ENCODE data around the gene PAK1. TPM values are rescaled to one million over a fixed set of nuclear protein-coding genes. Genes with fewer than 3 reads are reported as not detected.

The PAK1 gene
- polyA plus RNA-seq, 4 donors: 35.0 to 64.0 (median 55.2) TPM

GRCh38 chr11:77454867-77455655 is 18.8 kb downstream of the PAK1 start:
- Histone ChIP-seq H3K9me3 (ENCODE audit: control insufficient read depth in 2 of 2, insufficient read depth in 1 of 2, low read depth in 1 of 2, low read length in 1 of 2) (no peaks in the 10 kb centered on the region), H3K36me3 (ENCODE audit: control insufficient read depth in 3 of 3, insufficient read depth in 2 of 3, low read depth in 1 of 3, low read length in 3 of 3) (peaks cover 0 to 7% (median 0%) of the 10 kb centered on the region in 3 donors), H3K27ac (ENCODE audit: low read depth in 1 of 3, low read length in 2 of 3) (no peak overlapping the region), H3K27me3 (ENCODE audit: control insufficient read depth in 3 of 3, insufficient read depth in 3 of 3, low read length in 3 of 3) (no peaks in the 10 kb centered on the region), H3K4me1 (ENCODE audit: control insufficient read depth in 3 of 3, insufficient read depth in 2 of 3, low read depth in 1 of 3, low read length in 2 of 3) (peaks cover 0 to 19% (median 0%) of the 10 kb centered on the region in 3 donors), H3K4me3 (ENCODE audit: low read depth in 1 of 3, low read length in 3 of 3) (no peak overlapping the region)
- FAIRE-seq: no peak
- WGBS, 3 donors: 15 to 29% (median 19%) methylated on average over 4 of the region's 4 CpGs
- no peak for DNase-seq

- Histone ChIP-seq H3K27ac (ENCODE audit: low read depth in 1 of 3, low read length in 2 of 3) (no peak overlapping the region), H3K27me3 (ENCODE audit: control insufficient read depth in 3 of 3, insufficient read depth in 3 of 3, low read length in 3 of 3) (no peaks in the 10 kb centered on the region), H3K9me3 (ENCODE audit: control insufficient read depth in 2 of 2, insufficient read depth in 1 of 2, low read depth in 1 of 2, low read length in 1 of 2) (no peaks in the 10 kb centered on the region), H3K4me3 (ENCODE audit: low read depth in 1 of 3, low read length in 3 of 3) (no peak overlapping the region), H3K36me3 (ENCODE audit: control insufficient read depth in 3 of 3, insufficient read depth in 2 of 3, low read depth in 1 of 3, low read length in 3 of 3) (peaks cover 0 to 7% (median 0%) of the 10 kb centered on the region in 3 donors), H3K4me1 (ENCODE audit: control insufficient read depth in 3 of 3, insufficient read depth in 2 of 3, low read depth in 1 of 3, low read length in 2 of 3) (peaks cover 3 to 12% (median 4%) of the 10 kb centered on the region in 3 donors)
- WGBS, 3 donors: 71 to 93% (median 83%) methylated on average over 1 of the region's 1 CpG
- DNase-seq (no peak), FAIRE-seq (no peak)
Observed at GRCh38 chr11:77450227-77450626, 23.7 kb downstream of the PAK1 start.

- Histone ChIP-seq H3K27me3 (ENCODE audit: control insufficient read depth in 3 of 3, insufficient read depth in 3 of 3, low read length in 3 of 3) (no peaks in the 10 kb centered on the region), H3K36me3 (ENCODE audit: control insufficient read depth in 3 of 3, insufficient read depth in 2 of 3, low read depth in 1 of 3, low read length in 3 of 3) (peaks cover 0 to 7% (median 0%) of the 10 kb centered on the region in 3 donors), H3K4me1 (ENCODE audit: control insufficient read depth in 3 of 3, insufficient read depth in 2 of 3, low read depth in 1 of 3, low read length in 2 of 3) (peaks cover 3 to 14% (median 6%) of the 10 kb centered on the region in 3 donors), H3K4me3 (ENCODE audit: low read depth in 1 of 3, low read length in 3 of 3) (no peak overlapping the region), H3K9me3 (ENCODE audit: control insufficient read depth in 2 of 2, insufficient read depth in 1 of 2, low read depth in 1 of 2, low read length in 1 of 2) (no peaks in the 10 kb centered on the region), H3K27ac (ENCODE audit: low read depth in 1 of 3, low read length in 2 of 3) (no peak overlapping the region)
- FAIRE-seq (no peak), DNase-seq (no peak)
- WGBS, 3 donors: 67 to 92% (median 89%) methylated on average over 1 of the region's 1 CpG
Observed at GRCh38 chr11:77449784-77450183, 24.1 kb downstream of the PAK1 start.

GRCh38 chr11:77449060-77449521 is 24.8 kb downstream of the PAK1 start:
- Histone ChIP-seq H3K4me3 (ENCODE audit: low read depth in 1 of 3, low read length in 3 of 3) (no peak overlapping the region), H3K27me3 (ENCODE audit: control insufficient read depth in 3 of 3, insufficient read depth in 3 of 3, low read length in 3 of 3) (no peaks in the 10 kb centered on the region), H3K27ac (ENCODE audit: low read depth in 1 of 3, low read length in 2 of 3) (peak overlapping the region in 1 of 3 donors; percentile 32), H3K9me3 (ENCODE audit: control insufficient read depth in 2 of 2, insufficient read depth in 1 of 2, low read depth in 1 of 2, low read length in 1 of 2) (no peaks in the 10 kb centered on the region), H3K4me1 (ENCODE audit: control insufficient read depth in 3 of 3, insufficient read depth in 2 of 3, low read depth in 1 of 3, low read length in 2 of 3) (peaks cover 3 to 14% (median 6%) of the 10 kb centered on the region in 3 donors), H3K36me3 (ENCODE audit: control insufficient read depth in 3 of 3, insufficient read depth in 2 of 3, low read depth in 1 of 3, low read length in 3 of 3) (peaks cover 0 to 7% (median 0%) of the 10 kb centered on the region in 3 donors)
- FAIRE-seq (no peak), DNase-seq (no peak)
- 37 to 45% (median 39%) methylated on average over 5 of the region's 5 CpGs for WGBS, 3 donors

- no peaks in the 10 kb centered on the region for H3K9me3 ChIP-seq (ENCODE audit: control insufficient read depth in 2 of 2, insufficient read depth in 1 of 2, low read depth in 1 of 2, low read length in 1 of 2)
- no peak for DNase-seq
- 89 to 94% (median 89%) methylated on average over 2 of the region's 2 CpGs for WGBS, 3 donors
- H3K4me1 ChIP-seq (ENCODE audit: control insufficient read depth in 3 of 3, insufficient read depth in 2 of 3, low read depth in 1 of 3, low read length in 2 of 3): peaks cover 3 to 14% (median 6%) of the 10 kb centered on the region in 3 donors
- H3K4me3 ChIP-seq (ENCODE audit: low read depth in 1 of 3, low read length in 3 of 3): no peak overlapping the region
- H3K36me3 ChIP-seq (ENCODE audit: control insufficient read depth in 3 of 3, insufficient read depth in 2 of 3, low read depth in 1 of 3, low read length in 3 of 3): peaks cover 0 to 3% (median 0%) of the 10 kb centered on the region in 3 donors
- H3K27me3 ChIP-seq (ENCODE audit: control insufficient read depth in 3 of 3, insufficient read depth in 3 of 3, low read length in 3 of 3): no peaks in the 10 kb centered on the region
- no peak overlapping the region for H3K27ac ChIP-seq (ENCODE audit: low read depth in 1 of 3, low read length in 2 of 3)
- FAIRE-seq: no peak
Observed at GRCh38 chr11:77448269-77448668, 25.6 kb downstream of the PAK1 start.

- Histone ChIP-seq H3K36me3 (ENCODE audit: control insufficient read depth in 3 of 3, insufficient read depth in 2 of 3, low read depth in 1 of 3, low read length in 3 of 3) (peaks cover 0 to 6% (median 0%) of the 10 kb centered on the region in 3 donors), H3K4me3 (ENCODE audit: low read depth in 1 of 3, low read length in 3 of 3) (no peak overlapping the region)
- 54 to 81% (median 62%) methylated on average over 8 of the region's 8 CpGs for WGBS, 3 donors
Observed at GRCh38 chr11:77446911-77447629, 26.8 kb downstream of the PAK1 start.

GRCh38 chr11:77444261-77444660 is 29.6 kb downstream of the PAK1 start:
- FAIRE-seq (no peak), DNase-seq (no peak)
- Histone ChIP-seq H3K4me1 (ENCODE audit: control insufficient read depth in 3 of 3, insufficient read depth in 2 of 3, low read depth in 1 of 3, low read length in 2 of 3) (peaks cover 7 to 18% (median 7%) of the 10 kb centered on the region in 3 donors), H3K27ac (ENCODE audit: low read depth in 1 of 3, low read length in 2 of 3) (no peak overlapping the region), H3K4me3 (ENCODE audit: low read depth in 1 of 3, low read length in 3 of 3) (no peak overlapping the region), H3K36me3 (ENCODE audit: control insufficient read depth in 3 of 3, insufficient read depth in 2 of 3, low read depth in 1 of 3, low read length in 3 of 3) (peaks cover 0 to 6% (median 0%) of the 10 kb centered on the region in 3 donors), H3K27me3 (ENCODE audit: control insufficient read depth in 3 of 3, insufficient read depth in 3 of 3, low read length in 3 of 3) (no peaks in the 10 kb centered on the region), H3K9me3 (ENCODE audit: control insufficient read depth in 2 of 2, insufficient read depth in 1 of 2, low read depth in 1 of 2, low read length in 1 of 2) (no peaks in the 10 kb centered on the region)
- WGBS, 3 donors: 78 to 82% (median 81%) methylated on average over 7 of the region's 7 CpGs

More at GRCh38 chr11:77446911-77447629, 26.8 kb downstream of the PAK1 start:
- Histone ChIP-seq H3K27me3 (ENCODE audit: control insufficient read depth in 3 of 3, insufficient read depth in 3 of 3, low read length in 3 of 3) (no peaks in the 10 kb centered on the region), H3K4me1 (ENCODE audit: control insufficient read depth in 3 of 3, insufficient read depth in 2 of 3, low read depth in 1 of 3, low read length in 2 of 3) (peaks cover 6 to 18% (median 7%) of the 10 kb centered on the region in 3 donors), H3K9me3 (ENCODE audit: control insufficient read depth in 2 of 2, insufficient read depth in 1 of 2, low read depth in 1 of 2, low read length in 1 of 2) (no peaks in the 10 kb centered on the region), H3K27ac (ENCODE audit: low read depth in 1 of 3, low read length in 2 of 3) (no peak overlapping the region)
- FAIRE-seq (no peak), DNase-seq (no peak)

GRCh38 chr11:77442394-77443053 is 31.4 kb downstream of the PAK1 start:
- H3K36me3 ChIP-seq (ENCODE audit: control insufficient read depth in 3 of 3, insufficient read depth in 2 of 3, low read depth in 1 of 3, low read length in 3 of 3): peaks cover 0 to 6% (median 0%) of the 10 kb centered on the region in 3 donors
- no peak overlapping the region for H3K4me3 ChIP-seq (ENCODE audit: low read depth in 1 of 3, low read length in 3 of 3)
- 36 to 49% (median 39%) methylated on average over 3 of the region's 3 CpGs for WGBS, 3 donors
- H3K9me3 ChIP-seq (ENCODE audit: control insufficient read depth in 2 of 2, insufficient read depth in 1 of 2, low read depth in 1 of 2, low read length in 1 of 2): no peaks in the 10 kb centered on the region
- FAIRE-seq: no peak
- H3K4me1 ChIP-seq (ENCODE audit: control insufficient read depth in 3 of 3, insufficient read depth in 2 of 3, low read depth in 1 of 3, low read length in 2 of 3): peaks cover 6 to 24% (median 12%) of the 10 kb centered on the region in 3 donors
- H3K27me3 ChIP-seq (ENCODE audit: control insufficient read depth in 3 of 3, insufficient read depth in 3 of 3, low read length in 3 of 3): no peaks in the 10 kb centered on the region
- no peak for DNase-seq
- peak overlapping the region in 1 of 3 donors; percentile 55 for H3K27ac ChIP-seq (ENCODE audit: low read depth in 1 of 3, low read length in 2 of 3)
